Hepatocyte (in vitro differentiated cells): ENCODE measurements around the gene HMG20A. TPM values are rescaled to one million over a fixed set of nuclear protein-coding genes. Genes with fewer than 3 reads are reported as not detected.

Experiments used
- DNase-seq: peaks from one replicate; pipeline ENCODE4 v3.0.0-alpha.2; 2016; ENCODE audit warnings: low spot score
- H2AFZ ChIP-seq: fragments of 200-600 bp; sonication (generic); 2 replicates; pipeline ENCODE4 v1.6.0; 2016; ENCODE audit warnings: antibody characterized with exemption, mild to moderate bottlenecking
- H3K27ac ChIP-seq: fragments of 200-600 bp; sonication (generic); 2 replicates; pipeline ENCODE4 v1.5.1; 2016; ENCODE audit warnings: mild to moderate bottlenecking
- H3K27me3 ChIP-seq: fragments of 200-600 bp; sonication (generic); 2 replicates; pipeline ENCODE4 v1.6.1; 2016
- H3K36me3 ChIP-seq: fragments of 200-600 bp; sonication (generic); replicated peaks from 2 replicates; pipeline ENCODE4 v1.5.1; 2016; ENCODE audit warnings: low read depth; ENCODE audit not compliant: insufficient read depth
- H3K4me1 ChIP-seq: fragments of 200-600 bp; sonication (generic); 2 replicates; pipeline ENCODE4 v1.5.1; 2016; ENCODE audit warnings: mild to moderate bottlenecking, moderate library complexity; ENCODE audit not compliant: insufficient read depth
- H3K4me2 ChIP-seq: fragments of 200-600 bp; sonication (generic); 2 replicates; pipeline ENCODE4 v1.6.0; 2016
- H3K4me3 ChIP-seq: fragments of 200-600 bp; sonication (generic); 2 replicates; pipeline ENCODE4 v1.5.1; 2016; ENCODE audit warnings: mild to moderate bottlenecking
- H3K79me2 ChIP-seq: fragments of 200-600 bp; sonication (generic); 2 replicates; pipeline ENCODE4 v1.6.0; 2017; ENCODE audit warnings: mild to moderate bottlenecking
- H3K9me2 ChIP-seq: fragments of 200-600 bp; sonication (generic); replicated peaks from 2 replicates; pipeline ENCODE4 v1.6.0; 2017; ENCODE audit warnings: mild to moderate bottlenecking; ENCODE audit not compliant: insufficient read depth
- H3K9me3 ChIP-seq: fragments of 200-600 bp; sonication (generic); 2 replicates; pipeline ENCODE4 v1.5.1; 2016; ENCODE audit warnings: low read depth, mild to moderate bottlenecking
- H4K20me1 ChIP-seq: fragments of 200-600 bp; sonication (generic); 2 replicates; pipeline ENCODE4 v1.6.0; 2016; ENCODE audit warnings: mild to moderate bottlenecking; ENCODE audit not compliant: insufficient read depth, poor library complexity, severe bottlenecking
- EZH2 ChIP-seq: fragments of 200-600 bp; sonication (generic); IDR thresholded peaks from 2 replicates; pipeline ENCODE4 v1.6.1; 2016; ENCODE audit warnings: antibody characterized with exemption, mild to moderate bottlenecking, borderline replicate concordance
- EZH2phosphoT487 ChIP-seq: fragments of 200-600 bp; sonication (generic); IDR thresholded peaks from one replicate; pipeline ENCODE4 v1.6.1; 2018; ENCODE audit warnings: antibody characterized with exemption, mild to moderate bottlenecking, low read depth, moderate library complexity; ENCODE audit not compliant: unreplicated experiment, severe bottlenecking
- WGBS: methylation state at CpG from one replicate; pipeline ENCODE4 v1.1.6; 2016; ENCODE audit warnings: low lambda C conversion rate; ENCODE audit errors: missing lambda C conversion rate; 5-methylcytosine and 5-hydroxymethylcytosine counted together
- polyA plus RNA-seq: library from polyadenylated mRNA; unstranded; fragments of >200 nt; fragmentation: Nextera tagmentation; extraction: Ambion mirVana; gene quantifications from 2 replicates; pipeline ENCODE4 v1.2.1, GENCODE V29; 2016
- total RNA-seq: library from RNA; depleted of rRNA; stranded (reverse); fragments of >200 nt; gene quantifications from 2 replicates; pipeline ENCODE4 v1.2.3, GENCODE V29; 2014
- TF ChIP-seq, protein P1 (sequence below): fragments of 200-600 bp; sonication (generic); IDR thresholded peaks from 2 replicates; pipeline ENCODE4 v1.5.1; 2016; ENCODE audit warnings: antibody characterized with exemption, mild to moderate bottlenecking; ENCODE audit not compliant: poor library complexity

Gene HMG20A
- total and polyA plus RNA-seq, 2 experiments from 2014 or later = 20.3 to 35.0 TPM

DNA sequence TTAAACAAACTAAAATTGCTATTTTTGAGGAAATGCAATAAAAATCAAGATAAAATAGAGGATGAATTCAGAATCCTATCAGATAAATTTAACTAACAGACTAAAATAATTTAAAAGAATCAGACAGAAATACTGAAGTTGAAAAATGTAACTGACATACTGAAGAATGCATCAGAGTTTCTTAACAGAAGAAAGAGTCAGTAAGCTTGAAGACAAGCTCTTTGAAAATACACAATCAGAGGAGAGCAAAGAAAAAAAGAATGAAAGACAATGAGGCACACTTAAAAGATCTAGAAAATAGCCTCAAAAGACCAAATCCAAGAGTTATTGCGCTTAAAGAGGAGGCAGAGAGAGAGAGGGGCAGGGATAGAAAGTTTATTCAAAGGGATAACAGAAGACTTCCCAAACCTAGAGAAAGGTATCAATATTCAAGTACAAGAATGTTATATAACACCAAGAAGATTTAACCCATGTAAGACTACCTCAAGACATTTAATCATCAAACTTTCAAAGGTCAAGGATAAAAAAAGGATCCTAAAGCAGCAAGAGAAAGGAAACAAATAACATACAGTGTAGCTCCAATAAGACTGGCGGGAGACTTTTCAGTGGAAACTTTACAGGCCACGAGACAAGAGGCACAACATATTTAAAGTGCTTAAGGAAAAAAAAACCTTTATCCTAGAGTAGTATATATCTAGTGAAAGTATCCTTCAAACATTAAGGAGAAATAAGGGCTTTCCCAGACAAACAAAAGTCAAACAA lies 25.5 kb upstream of the HMG20A start:
- no peak for DNase-seq
- Histone ChIP-seq H2AFZ (no peak overlapping the region), H3K36me3 (no peaks in the 10 kb centered on the region), H4K20me1 (peaks cover 20% of the 10 kb centered on the region), H3K4me3 (no peak overlapping the region), H3K4me2 (no peak overlapping the region), H3K4me1 (no peaks in the 10 kb centered on the region), H3K27ac (no peak overlapping the region), H3K27me3 (no peaks in the 10 kb centered on the region), H3K9me3 (peaks cover 17% of the 10 kb centered on the region), H3K79me2 (peaks cover 100% of the 10 kb centered on the region), H3K9me2 (no peaks in the 10 kb centered on the region)
- TF ChIP-seq EZH2 (no peak), EZH2phosphoT487 (no peak)
- TF ChIP-seq, protein P1, sequence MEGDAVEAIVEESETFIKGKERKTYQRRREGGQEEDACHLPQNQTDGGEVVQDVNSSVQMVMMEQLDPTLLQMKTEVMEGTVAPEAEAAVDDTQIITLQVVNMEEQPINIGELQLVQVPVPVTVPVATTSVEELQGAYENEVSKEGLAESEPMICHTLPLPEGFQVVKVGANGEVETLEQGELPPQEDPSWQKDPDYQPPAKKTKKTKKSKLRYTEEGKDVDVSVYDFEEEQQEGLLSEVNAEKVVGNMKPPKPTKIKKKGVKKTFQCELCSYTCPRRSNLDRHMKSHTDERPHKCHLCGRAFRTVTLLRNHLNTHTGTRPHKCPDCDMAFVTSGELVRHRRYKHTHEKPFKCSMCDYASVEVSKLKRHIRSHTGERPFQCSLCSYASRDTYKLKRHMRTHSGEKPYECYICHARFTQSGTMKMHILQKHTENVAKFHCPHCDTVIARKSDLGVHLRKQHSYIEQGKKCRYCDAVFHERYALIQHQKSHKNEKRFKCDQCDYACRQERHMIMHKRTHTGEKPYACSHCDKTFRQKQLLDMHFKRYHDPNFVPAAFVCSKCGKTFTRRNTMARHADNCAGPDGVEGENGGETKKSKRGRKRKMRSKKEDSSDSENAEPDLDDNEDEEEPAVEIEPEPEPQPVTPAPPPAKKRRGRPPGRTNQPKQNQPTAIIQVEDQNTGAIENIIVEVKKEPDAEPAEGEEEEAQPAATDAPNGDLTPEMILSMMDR = no peak
- 97% methylated on average over 3 of the region's 3 CpGs for WGBS

DNA sequence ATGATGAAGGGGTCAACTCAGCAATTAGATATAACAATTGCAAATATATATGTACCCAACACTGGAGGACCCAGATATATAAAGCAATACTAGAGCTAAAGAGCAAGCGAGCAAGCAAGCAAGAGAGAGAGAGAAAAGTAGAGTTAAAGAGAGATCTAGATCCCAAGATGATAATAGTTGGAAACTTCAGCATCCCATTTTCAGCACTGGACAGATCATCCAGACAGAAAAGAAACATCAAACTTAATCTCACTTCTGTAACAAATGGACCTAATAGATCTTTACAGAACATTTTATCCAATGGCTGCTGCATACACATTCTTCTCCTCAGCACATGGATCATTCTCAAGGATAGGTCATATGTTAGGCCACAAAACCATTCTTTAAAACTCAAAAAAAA lies 24.0 kb upstream of the HMG20A start:
- Histone ChIP-seq H3K4me3 (no peak overlapping the region), H3K36me3 (no peaks in the 10 kb centered on the region), H3K4me2 (no peak overlapping the region), H3K27me3 (no peaks in the 10 kb centered on the region), H3K27ac (no peak overlapping the region), H3K4me1 (no peaks in the 10 kb centered on the region), H2AFZ (no peak overlapping the region), H3K9me2 (no peaks in the 10 kb centered on the region), H4K20me1 (peaks cover 12% of the 10 kb centered on the region), H3K79me2 (peaks cover 100% of the 10 kb centered on the region), H3K9me3 (peaks cover 17% of the 10 kb centered on the region)
- no peak for TF ChIP-seq EZH2phosphoT487
- TF ChIP-seq, protein P1 = no peak
- TF ChIP-seq EZH2 = no peak
- WGBS = 100% methylated on average over 1 of the region's 1 CpG
- DNase-seq = no peak

DNA sequence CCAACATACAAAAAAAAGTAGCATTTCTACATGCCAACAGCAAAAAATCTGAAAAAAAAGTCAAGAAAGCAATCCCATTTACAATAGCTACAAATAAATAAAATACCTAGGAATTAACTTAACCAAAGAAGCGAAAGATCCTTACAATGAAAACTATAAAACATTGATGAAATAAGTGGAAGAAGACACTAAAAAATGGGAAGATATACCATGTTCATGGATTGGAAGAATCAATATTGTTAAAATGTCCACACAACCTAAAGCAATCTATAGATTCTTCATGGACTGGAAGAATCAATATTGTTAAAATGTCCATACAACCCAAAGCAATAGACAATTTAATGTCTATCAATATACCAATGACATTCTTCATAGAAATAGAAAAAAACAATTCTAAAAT lies 21.8 kb upstream of the HMG20A start:
- no peaks in the 10 kb centered on the region for H3K36me3 ChIP-seq
- no peaks in the 10 kb centered on the region for H3K4me1 ChIP-seq
- H3K9me2 ChIP-seq = no peaks in the 10 kb centered on the region
- H3K4me2 ChIP-seq = no peak overlapping the region
- no peaks in the 10 kb centered on the region for H3K27me3 ChIP-seq
- peaks cover 95% of the 10 kb centered on the region for H3K79me2 ChIP-seq
- H4K20me1 ChIP-seq = peaks cover 10% of the 10 kb centered on the region
- 93% methylated on average over 1 of the region's 1 CpG for WGBS
- peaks cover 17% of the 10 kb centered on the region for H3K9me3 ChIP-seq
- no peak for DNase-seq
- no peak overlapping the region for H3K27ac ChIP-seq
- H3K4me3 ChIP-seq = no peak overlapping the region
- TF ChIP-seq EZH2 (no peak), EZH2phosphoT487 (no peak)
- TF ChIP-seq, protein P1 = no peak
- no peak overlapping the region for H2AFZ ChIP-seq
